Neural cell (in vitro differentiated cells): Measurements from ENCODE around the gene TRIO. TPM values are rescaled to one million over a fixed set of nuclear protein-coding genes. Genes with fewer than 3 reads are reported as not detected.

Experiments
- H2AFZ ChIP-seq: fragments of 200-600, 300-800 bp; sonication (generic), shearing (Covaris generic); 2 replicates; pipeline ENCODE4 v1.6.0; 2014; ENCODE audit warnings: low read depth, mild to moderate bottlenecking, antibody characterized with exemption, low read length, moderate library complexity
- H3F3A ChIP-seq: fragments of 200-600 bp; shearing (Covaris generic); 2 replicates; pipeline ENCODE4 v1.6.1; 2016; ENCODE audit warnings: mild to moderate bottlenecking, moderate library complexity, mixed read lengths, antibody characterized with exemption, low read length; ENCODE audit not compliant: insufficient read depth, poor library complexity, severe bottlenecking
- H3K27ac ChIP-seq: fragments of 200-600, 300-800 bp; sonication (generic), shearing (Covaris generic); 2 replicates; pipeline ENCODE4 v1.5.1; 2014; ENCODE audit warnings: mild to moderate bottlenecking, low read length, moderate library complexity
- H3K27me3 ChIP-seq: fragments of 300-800, 200-600 bp; sonication (generic), shearing (Covaris generic); 2 replicates; pipeline ENCODE4 v1.6.0; 2014; ENCODE audit warnings: mild to moderate bottlenecking, low read depth, low read length, moderate library complexity; ENCODE audit not compliant: insufficient read depth
- H3K36me3 ChIP-seq: fragments of 300-800, 200-600 bp; sonication (generic), shearing (Covaris generic); 2 replicates; pipeline ENCODE4 v1.5.1; 2014; ENCODE audit warnings: mild to moderate bottlenecking, antibody characterized with exemption, low read length, moderate library complexity; ENCODE audit not compliant: insufficient read depth
- H3K4me2 ChIP-seq: fragments of 300-800, 200-600 bp; sonication (generic), shearing (Covaris generic); 2 replicates; pipeline ENCODE4 v1.6.0; 2014; ENCODE audit warnings: mild to moderate bottlenecking, low read length
- H3K4me3 ChIP-seq: fragments of 300-800, 200-600 bp; sonication (generic), shearing (Covaris generic); 2 replicates; pipeline ENCODE4 v1.5.1; 2014; ENCODE audit warnings: mild to moderate bottlenecking, low read length, moderate library complexity
- H3K79me2 ChIP-seq: fragments of 200-600 bp; shearing (Covaris generic); replicated peaks from 2 replicates; pipeline ENCODE4 v1.6.0; 2014; ENCODE audit warnings: mild to moderate bottlenecking, low read length, moderate library complexity; ENCODE audit not compliant: insufficient read depth
- H3K9ac ChIP-seq: fragments of 300-800, 200-600 bp; sonication (generic), shearing (Covaris generic); 2 replicates; pipeline ENCODE4 v1.6.1; 2016; ENCODE audit warnings: mild to moderate bottlenecking, low read length, mixed read lengths
- H3K9me2 ChIP-seq: fragments of 200-600 bp; shearing (Covaris generic); 2 replicates; pipeline ENCODE4 v1.6.1; 2016; ENCODE audit warnings: mild to moderate bottlenecking, low read length, mixed read lengths; ENCODE audit not compliant: insufficient read depth
- H3K9me3 ChIP-seq: fragments of 200-600, 300-800 bp; sonication (generic), shearing (Covaris generic); 2 replicates; pipeline ENCODE4 v1.6.1; 2016; ENCODE audit warnings: mild to moderate bottlenecking, mixed run types, low read length, moderate library complexity, mixed read lengths
- H4K20me1 ChIP-seq: fragments of 200-600 bp; shearing (Covaris generic); 2 replicates; pipeline ENCODE4 v1.6.1; 2016; ENCODE audit warnings: mild to moderate bottlenecking, mixed run types; ENCODE audit not compliant: insufficient read depth
- EP300 ChIP-seq: fragments of 450-650 bp; conservative IDR thresholded peaks from 2 replicates; pipeline ENCODE4 v1.6.1; 2014; ENCODE audit warnings: antibody characterized with exemption, mild to moderate bottlenecking, moderate library complexity; ENCODE audit not compliant: poor library complexity, severe bottlenecking
- EZH2 ChIP-seq: fragments of 200-600, 300-800 bp; shearing (Covaris generic), sonication (generic); IDR thresholded peaks from 2 replicates; pipeline ENCODE4 v1.6.1; 2014; ENCODE audit warnings: antibody characterized with exemption, low read length, borderline replicate concordance, mild to moderate bottlenecking; ENCODE audit not compliant: insufficient read depth, poor library complexity, severe bottlenecking
- MXI1 ChIP-seq: fragments of 450-650 bp; conservative IDR thresholded peaks from 2 replicates; pipeline ENCODE4 v1.6.1; 2014; ENCODE audit warnings: antibody characterized with exemption, mild to moderate bottlenecking; ENCODE audit not compliant: poor library complexity, severe bottlenecking
- POLR2AphosphoS5 ChIP-seq: IDR thresholded peaks from 2 replicates; pipeline ENCODE4 v1.6.1; 2012
- RAD21 ChIP-seq: fragments of 450-650 bp; conservative IDR thresholded peaks from 2 replicates; pipeline ENCODE4 v1.6.1; 2014; ENCODE audit warnings: antibody characterized with exemption, mild to moderate bottlenecking, moderate library complexity
- REST ChIP-seq: IDR thresholded peaks from 2 replicates; pipeline ENCODE4 v1.6.1; 2012; ENCODE audit warnings: borderline replicate concordance
- SMC3 ChIP-seq: fragments of 450-650 bp; conservative IDR thresholded peaks from 2 replicates; pipeline ENCODE4 v1.6.1; 2014; ENCODE audit warnings: antibody characterized with exemption, mild to moderate bottlenecking, moderate library complexity; ENCODE audit not compliant: poor library complexity
- TAF1 ChIP-seq: IDR thresholded peaks from 2 replicates; pipeline ENCODE4 v1.6.1; 2012; ENCODE audit warnings: low read depth
- polyA plus RNA-seq: library from polyadenylated mRNA; depleted of rRNA; stranded (reverse); fragments of >200 nt; gene quantifications from 2 replicates; pipeline ENCODE4 v1.2.3, GENCODE V29; 2014
- TF ChIP-seq, protein P1 (sequence below): fragments of 450-650 bp; IDR thresholded peaks from 2 replicates; pipeline ENCODE4 v1.5.1; 2014; ENCODE audit warnings: antibody characterized with exemption, mild to moderate bottlenecking, moderate library complexity; ENCODE audit not compliant: poor library complexity, severe bottlenecking

TRIO gene
- polyA plus RNA-seq, 1 donor from 2014 or later: 168 TPM

DNA sequence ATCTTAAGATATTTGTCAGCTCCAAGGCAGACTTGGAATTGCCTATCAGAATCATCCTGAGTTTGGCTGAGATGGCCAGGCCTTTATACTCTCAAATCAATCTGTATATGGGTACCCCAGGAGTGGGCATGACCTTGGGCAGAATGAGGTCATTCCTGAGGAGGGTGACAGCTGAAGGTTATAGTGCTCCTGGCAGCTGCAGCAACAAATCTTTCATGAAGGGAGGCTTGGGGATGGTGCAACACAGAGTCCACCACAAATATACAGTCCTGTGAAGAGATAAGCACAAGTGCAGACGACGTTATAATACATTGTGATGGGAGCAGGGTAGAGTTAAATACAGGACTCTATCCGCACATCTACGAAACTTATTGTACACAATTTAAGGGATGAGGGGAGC lies 21.1 kb upstream of the TRIO start:
- Histone ChIP-seq H3K79me2 (no peaks in the 10 kb centered on the region), H3K27me3 (no peaks in the 10 kb centered on the region), H3K4me2 (no peak overlapping the region), H4K20me1 (no peaks in the 10 kb centered on the region), H3K4me3 (no peak overlapping the region), H3F3A (no peaks in the 10 kb centered on the region), H2AFZ (no peak overlapping the region), H3K9ac (no peak overlapping the region), H3K27ac (no peak overlapping the region), H3K36me3 (no peaks in the 10 kb centered on the region), H3K9me2 (no peaks in the 10 kb centered on the region), H3K9me3 (no peaks in the 10 kb centered on the region)
- TF ChIP-seq RAD21: no peak
- TF ChIP-seq SMC3: no peak
- TF ChIP-seq POLR2AphosphoS5: no peak

DNA sequence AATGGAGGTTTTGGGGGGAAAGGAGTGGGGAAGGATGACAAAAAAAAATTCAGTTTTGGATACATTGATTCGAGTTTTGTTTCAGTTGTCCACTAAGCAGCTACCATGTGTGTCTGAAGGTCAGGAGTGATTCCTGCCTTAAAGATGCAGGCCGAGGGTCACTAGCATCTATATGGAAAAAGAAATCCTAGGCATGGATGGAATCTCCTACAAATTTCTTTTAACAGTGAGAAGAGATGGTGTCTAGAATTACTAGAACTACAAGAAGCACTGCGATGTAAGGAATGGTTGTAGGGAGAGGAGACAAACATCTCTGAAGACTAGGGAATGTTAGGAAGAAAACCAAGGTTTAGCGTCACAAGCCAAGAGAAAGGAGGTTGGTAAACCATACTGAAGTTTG lies 19.6 kb upstream of the TRIO start:
- no peak for TF ChIP-seq RAD21
- no peak overlapping the region for H3K4me3 ChIP-seq
- H3K27ac ChIP-seq: no peak overlapping the region
- no peaks in the 10 kb centered on the region for H3K27me3 ChIP-seq
- H3K4me2 ChIP-seq: no peak overlapping the region
- H3K9me3 ChIP-seq: no peaks in the 10 kb centered on the region
- no peaks in the 10 kb centered on the region for H4K20me1 ChIP-seq
- H3K9me2 ChIP-seq: no peaks in the 10 kb centered on the region
- H3F3A ChIP-seq: no peaks in the 10 kb centered on the region
- no peaks in the 10 kb centered on the region for H3K79me2 ChIP-seq
- no peak overlapping the region for H3K9ac ChIP-seq
- no peak overlapping the region for H2AFZ ChIP-seq
- H3K36me3 ChIP-seq: no peaks in the 10 kb centered on the region

- no peaks in the 10 kb centered on the region for H3K27me3 ChIP-seq
- H3K9me3 ChIP-seq: no peaks in the 10 kb centered on the region
- no peak overlapping the region for H2AFZ ChIP-seq
- no peaks in the 10 kb centered on the region for H3K79me2 ChIP-seq
- H3K4me3 ChIP-seq: no peak overlapping the region
- H3K9me2 ChIP-seq: no peaks in the 10 kb centered on the region
- no peaks in the 10 kb centered on the region for H4K20me1 ChIP-seq
- H3K36me3 ChIP-seq: no peaks in the 10 kb centered on the region
- no peak overlapping the region for H3K27ac ChIP-seq
- TF ChIP-seq SMC3 (no peak), EZH2 (no peak), POLR2AphosphoS5 (no peak), RAD21 (no peak)
- TF ChIP-seq, protein P1, sequence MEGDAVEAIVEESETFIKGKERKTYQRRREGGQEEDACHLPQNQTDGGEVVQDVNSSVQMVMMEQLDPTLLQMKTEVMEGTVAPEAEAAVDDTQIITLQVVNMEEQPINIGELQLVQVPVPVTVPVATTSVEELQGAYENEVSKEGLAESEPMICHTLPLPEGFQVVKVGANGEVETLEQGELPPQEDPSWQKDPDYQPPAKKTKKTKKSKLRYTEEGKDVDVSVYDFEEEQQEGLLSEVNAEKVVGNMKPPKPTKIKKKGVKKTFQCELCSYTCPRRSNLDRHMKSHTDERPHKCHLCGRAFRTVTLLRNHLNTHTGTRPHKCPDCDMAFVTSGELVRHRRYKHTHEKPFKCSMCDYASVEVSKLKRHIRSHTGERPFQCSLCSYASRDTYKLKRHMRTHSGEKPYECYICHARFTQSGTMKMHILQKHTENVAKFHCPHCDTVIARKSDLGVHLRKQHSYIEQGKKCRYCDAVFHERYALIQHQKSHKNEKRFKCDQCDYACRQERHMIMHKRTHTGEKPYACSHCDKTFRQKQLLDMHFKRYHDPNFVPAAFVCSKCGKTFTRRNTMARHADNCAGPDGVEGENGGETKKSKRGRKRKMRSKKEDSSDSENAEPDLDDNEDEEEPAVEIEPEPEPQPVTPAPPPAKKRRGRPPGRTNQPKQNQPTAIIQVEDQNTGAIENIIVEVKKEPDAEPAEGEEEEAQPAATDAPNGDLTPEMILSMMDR: no peak
- no peak overlapping the region for H3K9ac ChIP-seq
- no peak overlapping the region for H3K4me2 ChIP-seq
- H3F3A ChIP-seq: no peaks in the 10 kb centered on the region
These were observed 19.1 kb upstream of the TRIO start for GRCh38 chr5:14123974-14124482.

GRCh38 chr5:14125262-14125661 lies 17.9 kb upstream of the TRIO start:
- H3K36me3 ChIP-seq: no peaks in the 10 kb centered on the region
- H3K27ac ChIP-seq: no peak overlapping the region
- H3K4me2 ChIP-seq: no peak overlapping the region
- H3K27me3 ChIP-seq: no peaks in the 10 kb centered on the region
- no peaks in the 10 kb centered on the region for H4K20me1 ChIP-seq
- H3K4me3 ChIP-seq: no peak overlapping the region
- H3K79me2 ChIP-seq: no peaks in the 10 kb centered on the region
- no peaks in the 10 kb centered on the region for H3K9me2 ChIP-seq
- no peaks in the 10 kb centered on the region for H3K9me3 ChIP-seq
- TF ChIP-seq REST (no peak), POLR2AphosphoS5 (no peak), EP300 (no peak), RAD21 (no peak), TAF1 (no peak), MXI1 (no peak), SMC3 (no peak), EZH2 (no peak)
- TF ChIP-seq, protein P1: no peak
- H2AFZ ChIP-seq: no peak overlapping the region
- no peaks in the 10 kb centered on the region for H3F3A ChIP-seq
- no peak overlapping the region for H3K9ac ChIP-seq
